OCI-LY1 (cell line): ENCODE results near the gene TESMIN.

Experiments
- H2AFZ ChIP-seq: fragments of 200-600 bp; sonication (generic), shearing (Covaris generic); 2 replicates; pipeline ENCODE4 v1.6.0; 2014; ENCODE audit warnings: antibody characterized with exemption, mild to moderate bottlenecking, low read length
- H3F3A ChIP-seq: fragments of 200-600 bp; sonication (generic), shearing (Covaris generic); 2 replicates; pipeline ENCODE4 v1.6.0; 2014; ENCODE audit warnings: mild to moderate bottlenecking, antibody characterized with exemption, low read length, moderate library complexity; ENCODE audit not compliant: insufficient read depth
- H3K27ac ChIP-seq: fragments of 200-600 bp; sonication (generic); 2 replicates; pipeline ENCODE4 v1.5.1; 2014; ENCODE audit warnings: low read length, mixed run types, mild to moderate bottlenecking, low read depth; ENCODE audit not compliant: poor library complexity, severe bottlenecking
- H3K27me3 ChIP-seq: fragments of 200-600 bp; sonication (generic); 2 replicates; pipeline ENCODE4 v1.6.0; 2014; ENCODE audit warnings: antibody characterized with exemption, mild to moderate bottlenecking, low read length, moderate library complexity; ENCODE audit not compliant: insufficient read depth
- H3K36me3 ChIP-seq: fragments of 200-600 bp; sonication (generic); 2 replicates; pipeline ENCODE4 v1.6.1; 2014; ENCODE audit warnings: mild to moderate bottlenecking, antibody characterized with exemption, low read length, moderate library complexity, mixed read lengths; ENCODE audit not compliant: insufficient read depth
- H3K4me1 ChIP-seq: fragments of 200-600 bp; sonication (generic); 2 replicates; pipeline ENCODE4 v1.5.1; 2014; ENCODE audit warnings: mild to moderate bottlenecking, low read length, moderate library complexity; ENCODE audit not compliant: insufficient read depth, severe bottlenecking
- H3K4me2 ChIP-seq: fragments of 200-600 bp; sonication (generic), shearing (Covaris generic); 2 replicates; pipeline ENCODE4 v1.6.1; 2014; ENCODE audit warnings: low read length
- H3K4me3 ChIP-seq: fragments of 200-600 bp; sonication (generic); 2 replicates; pipeline ENCODE4 v1.5.1; 2014; ENCODE audit warnings: low read length, low read depth, mild to moderate bottlenecking, mixed read lengths; ENCODE audit not compliant: poor library complexity, severe bottlenecking
- H3K79me2 ChIP-seq: fragments of 200-600 bp; shearing (Covaris generic); 2 replicates; pipeline ENCODE4 v1.6.1; 2016; ENCODE audit warnings: mixed run types, low read length, mixed read lengths; ENCODE audit not compliant: insufficient read depth
- H3K9ac ChIP-seq: fragments of 200-600 bp; sonication (generic), shearing (Covaris generic); 2 replicates; pipeline ENCODE4 v1.6.1; 2014; ENCODE audit warnings: mild to moderate bottlenecking, low read length, mixed read lengths
- H3K9me2 ChIP-seq: fragments of 200-600 bp; sonication (generic), shearing (Covaris generic); 2 replicates; pipeline ENCODE4 v1.6.1; 2014; ENCODE audit warnings: low read depth, mild to moderate bottlenecking, low read length, mixed read lengths
- H3K9me3 ChIP-seq: fragments of 200-600 bp; shearing (Covaris generic); 2 replicates; pipeline ENCODE4 v1.6.1; 2014; ENCODE audit warnings: low read length, mixed read lengths
- H4K20me1 ChIP-seq: fragments of 200-600 bp; sonication (generic), shearing (Covaris generic); 2 replicates; pipeline ENCODE4 v1.6.0; 2016; ENCODE audit warnings: mild to moderate bottlenecking, low read length; ENCODE audit not compliant: insufficient read depth
- EZH2 ChIP-seq: fragments of 200-600 bp; sonication (generic), shearing (Covaris generic); IDR thresholded peaks from 2 replicates; pipeline ENCODE4 v1.8.0; 2017; ENCODE audit warnings: borderline replicate concordance, mixed run types, mild to moderate bottlenecking, antibody characterized with exemption, low read length, moderate library complexity, mixed read lengths
- TF ChIP-seq, protein P1 (sequence below): fragments of 200-600 bp; sonication (generic), shearing (Covaris generic); IDR thresholded peaks from 2 replicates; pipeline ENCODE4 v1.5.1; 2017; ENCODE audit warnings: mild to moderate bottlenecking, antibody characterized with exemption, low read length, moderate library complexity, mixed read lengths

Gene TESMIN

GRCh38 chr11:68698993-68699392 lies 52.3 kb downstream of the TESMIN start:
- TF ChIP-seq, protein P1, sequence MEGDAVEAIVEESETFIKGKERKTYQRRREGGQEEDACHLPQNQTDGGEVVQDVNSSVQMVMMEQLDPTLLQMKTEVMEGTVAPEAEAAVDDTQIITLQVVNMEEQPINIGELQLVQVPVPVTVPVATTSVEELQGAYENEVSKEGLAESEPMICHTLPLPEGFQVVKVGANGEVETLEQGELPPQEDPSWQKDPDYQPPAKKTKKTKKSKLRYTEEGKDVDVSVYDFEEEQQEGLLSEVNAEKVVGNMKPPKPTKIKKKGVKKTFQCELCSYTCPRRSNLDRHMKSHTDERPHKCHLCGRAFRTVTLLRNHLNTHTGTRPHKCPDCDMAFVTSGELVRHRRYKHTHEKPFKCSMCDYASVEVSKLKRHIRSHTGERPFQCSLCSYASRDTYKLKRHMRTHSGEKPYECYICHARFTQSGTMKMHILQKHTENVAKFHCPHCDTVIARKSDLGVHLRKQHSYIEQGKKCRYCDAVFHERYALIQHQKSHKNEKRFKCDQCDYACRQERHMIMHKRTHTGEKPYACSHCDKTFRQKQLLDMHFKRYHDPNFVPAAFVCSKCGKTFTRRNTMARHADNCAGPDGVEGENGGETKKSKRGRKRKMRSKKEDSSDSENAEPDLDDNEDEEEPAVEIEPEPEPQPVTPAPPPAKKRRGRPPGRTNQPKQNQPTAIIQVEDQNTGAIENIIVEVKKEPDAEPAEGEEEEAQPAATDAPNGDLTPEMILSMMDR, result no peak
- no peak for TF ChIP-seq EZH2

DNA sequence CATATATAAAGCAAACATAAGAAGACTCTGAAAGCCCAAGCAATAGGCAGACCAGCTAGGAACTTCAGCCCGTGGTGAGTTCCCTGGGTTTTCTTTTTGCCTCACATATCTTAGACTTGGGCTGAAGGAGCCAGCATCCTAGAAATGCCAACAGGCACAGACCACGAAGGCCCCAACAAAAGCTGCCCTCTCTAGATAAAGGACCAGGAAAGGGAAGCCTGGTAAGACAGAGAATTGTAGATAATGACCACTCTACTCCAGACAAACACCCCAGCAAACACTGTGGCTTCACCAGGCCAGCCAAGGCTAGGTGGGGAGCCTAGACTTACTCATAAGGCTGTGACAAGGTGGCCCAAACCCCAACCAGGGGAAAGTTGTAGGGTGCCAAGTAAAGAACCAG lies 55.8 kb downstream of the TESMIN start:
- H3K4me2 ChIP-seq, result no peak overlapping the region
- H3K36me3 ChIP-seq, result no peaks in the 10 kb centered on the region

More at GRCh38 chr11:68698993-68699392, 52.3 kb downstream of the TESMIN start:
- no peak overlapping the region for H3K4me3 ChIP-seq
- H3F3A ChIP-seq, result no peaks in the 10 kb centered on the region
- H3K27me3 ChIP-seq, result peaks cover 8% of the 10 kb centered on the region; the same call in 1 of the 2 replicates
- H3K9ac ChIP-seq, result no peak overlapping the region
- no peaks in the 10 kb centered on the region for H3K79me2 ChIP-seq
- no peaks in the 10 kb centered on the region for H3K9me3 ChIP-seq
- H3K9me2 ChIP-seq, result no peaks in the 10 kb centered on the region
- no peak overlapping the region for H2AFZ ChIP-seq
- H3K27ac ChIP-seq, result no peak overlapping the region
- no peaks in the 10 kb centered on the region for H3K4me1 ChIP-seq
- H3K36me3 ChIP-seq, result no peaks in the 10 kb centered on the region
- H3K4me2 ChIP-seq, result no peak overlapping the region
- no peaks in the 10 kb centered on the region for H4K20me1 ChIP-seq

GRCh38 chr11:68694431-68695297 lies 56.7 kb downstream of the TESMIN start:
- Histone ChIP-seq H4K20me1 (no peaks in the 10 kb centered on the region), H3K79me2 (no peaks in the 10 kb centered on the region), H3K4me1 (no peaks in the 10 kb centered on the region), H3F3A (no peaks in the 10 kb centered on the region), H3K4me3 (no peak overlapping the region), H3K9me2 (no peaks in the 10 kb centered on the region), H3K36me3 (no peaks in the 10 kb centered on the region), H3K4me2 (no peak overlapping the region), H3K9me3 (no peaks in the 10 kb centered on the region), H3K27me3 (peaks cover 4% of the 10 kb centered on the region; the same call in 1 of the 2 replicates), H3K27ac (no peak overlapping the region), H3K9ac (no peak overlapping the region), H2AFZ (no peak overlapping the region)
- no peak for TF ChIP-seq EZH2
- TF ChIP-seq, protein P1, result no peak

More for the DNA sequence above, 55.8 kb downstream of the TESMIN start:
- Histone ChIP-seq H3K9me3 (no peaks in the 10 kb centered on the region), H3F3A (no peaks in the 10 kb centered on the region), H4K20me1 (no peaks in the 10 kb centered on the region), H3K79me2 (no peaks in the 10 kb centered on the region), H2AFZ (no peak overlapping the region), H3K9ac (no peak overlapping the region), H3K4me1 (no peaks in the 10 kb centered on the region), H3K9me2 (no peaks in the 10 kb centered on the region), H3K4me3 (no peak overlapping the region), H3K27me3 (peaks cover 4% of the 10 kb centered on the region; the same call in 1 of the 2 replicates), H3K27ac (no peak overlapping the region)
- TF ChIP-seq, protein P1, result no peak
- no peak for TF ChIP-seq EZH2
